ENCODE data around the gene ACKR1. TPM values are rescaled to one million over a fixed set of nuclear protein-coding genes. Genes with fewer than 3 reads are reported as not detected.

The ACKR1 gene
- total and polyA plus RNA-seq, 2 donors (not counting 1 experiment from before 2014, with no cell fraction given): not detected

DNA sequence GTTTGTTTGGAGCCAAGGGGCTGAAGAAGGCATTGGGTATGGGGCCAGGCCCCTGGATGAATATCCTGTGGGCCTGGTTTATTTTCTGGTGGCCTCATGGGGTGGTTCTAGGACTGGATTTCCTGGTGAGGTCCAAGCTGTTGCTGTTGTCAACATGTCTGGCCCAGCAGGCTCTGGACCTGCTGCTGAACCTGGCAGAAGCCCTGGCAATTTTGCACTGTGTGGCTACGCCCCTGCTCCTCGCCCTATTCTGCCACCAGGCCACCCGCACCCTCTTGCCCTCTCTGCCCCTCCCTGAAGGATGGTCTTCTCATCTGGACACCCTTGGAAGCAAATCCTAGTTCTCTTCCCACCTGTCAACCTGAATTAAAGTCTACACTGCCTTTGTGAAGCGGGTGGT is 1.4 kb downstream of the ACKR1 start:
- Histone ChIP-seq H3K79me2 (ENCODE audit: control insufficient read depth, insufficient read depth, low read length) (no peaks in the 10 kb centered on the region), H4K20me1 (ENCODE audit: control insufficient read depth, extremely low read depth, insufficient read depth, low read length) (peaks cover 2% of the 10 kb centered on the region), H2AFZ (ENCODE audit: low read length) (no peak overlapping the region), H3K4me2 (ENCODE audit: extremely low read depth, insufficient read depth, low read length) (no peak overlapping the region), H3K9ac (ENCODE audit: insufficient read depth, low read length) (no peak overlapping the region), H3K9me3 (ENCODE audit: control insufficient read depth, insufficient read depth, low read depth, low read length) (no peaks in the 10 kb centered on the region), H3K36me3 (ENCODE audit: control insufficient read depth, insufficient read depth, low read length) (no peaks in the 10 kb centered on the region), H3K4me3 (replicated peaks in 1 of 4; ENCODE audit: control extremely low read depth in 1 of 4, insufficient read depth in 1 of 4, low read depth in 3 of 4, low read length in 4 of 4) (no peak overlapping the region), H3K27me3 (ENCODE audit: control insufficient read depth, insufficient read depth, low read length) (peaks cover 2% of the 10 kb centered on the region), H3K4me1 (ENCODE audit: control insufficient read depth, extremely low read depth, insufficient read depth, low read length) (no peaks in the 10 kb centered on the region), H3K27ac (ENCODE audit: insufficient read depth, low read length) (no peak overlapping the region)
- TF ChIP-seq CTCF (conservative IDR thresholded peaks at IDR 0.05 in 1 of 2, IDR thresholded peaks at IDR 0.05 in 1 of 2; ENCODE audit: low read depth in 1 of 2, low read length in 2 of 2) (no peak), EZH2 (IDR thresholded peaks at IDR 0.05; ENCODE audit: low read length, missing control alignments) (no peak)
- no peak for DNase-seq (ENCODE audit: low read depth in 2 of 2)

GRCh38 chr1:159207080-159207479 is 2.4 kb downstream of the ACKR1 start:
- H3K4me2 ChIP-seq (ENCODE audit: extremely low read depth, insufficient read depth, low read length): no peak overlapping the region
- H3K27ac ChIP-seq (ENCODE audit: insufficient read depth, low read length): no peak overlapping the region
- no peak overlapping the region for H2AFZ ChIP-seq (ENCODE audit: low read length)
- H3K4me1 ChIP-seq (ENCODE audit: control insufficient read depth, extremely low read depth, insufficient read depth, low read length): no peaks in the 10 kb centered on the region
- H3K79me2 ChIP-seq (ENCODE audit: control insufficient read depth, insufficient read depth, low read length): no peaks in the 10 kb centered on the region
- H3K9ac ChIP-seq (ENCODE audit: insufficient read depth, low read length): no peak overlapping the region
- H3K36me3 ChIP-seq (ENCODE audit: control insufficient read depth, insufficient read depth, low read length): no peaks in the 10 kb centered on the region
- peaks cover 2% of the 10 kb centered on the region for H3K27me3 ChIP-seq (ENCODE audit: control insufficient read depth, insufficient read depth, low read length)
- no peak overlapping the region for H3K4me3 ChIP-seq (replicated peaks in 1 of 4; ENCODE audit: control extremely low read depth in 1 of 4, insufficient read depth in 1 of 4, low read depth in 3 of 4, low read length in 4 of 4)
- no peak for TF ChIP-seq CTCF (conservative IDR thresholded peaks at IDR 0.05 in 1 of 2, IDR thresholded peaks at IDR 0.05 in 1 of 2; ENCODE audit: low read depth in 1 of 2, low read length in 2 of 2)
- TF ChIP-seq EZH2 (IDR thresholded peaks at IDR 0.05; ENCODE audit: low read length, missing control alignments): no peak
- DNase-seq (ENCODE audit: low read depth in 2 of 2): no peak
- peaks cover 2% of the 10 kb centered on the region for H4K20me1 ChIP-seq (ENCODE audit: control insufficient read depth, extremely low read depth, insufficient read depth, low read length)
- no peaks in the 10 kb centered on the region for H3K9me3 ChIP-seq (ENCODE audit: control insufficient read depth, insufficient read depth, low read depth, low read length)

- no peak for DNase-seq (ENCODE audit: low read depth in 2 of 2)
- TF ChIP-seq EZH2 (IDR thresholded peaks at IDR 0.05; ENCODE audit: low read length, missing control alignments) (no peak), CTCF (conservative IDR thresholded peaks at IDR 0.05 in 1 of 2, IDR thresholded peaks at IDR 0.05 in 1 of 2; ENCODE audit: low read depth in 1 of 2, low read length in 2 of 2) (no peak)
- no peak overlapping the region for H3K9ac ChIP-seq (ENCODE audit: insufficient read depth, low read length)
- H3K79me2 ChIP-seq (ENCODE audit: control insufficient read depth, insufficient read depth, low read length): no peaks in the 10 kb centered on the region
- H3K9me3 ChIP-seq (ENCODE audit: control insufficient read depth, insufficient read depth, low read depth, low read length): no peaks in the 10 kb centered on the region
- H2AFZ ChIP-seq (ENCODE audit: low read length): no peak overlapping the region
- no peak overlapping the region for H3K27ac ChIP-seq (ENCODE audit: insufficient read depth, low read length)
- H3K27me3 ChIP-seq (ENCODE audit: control insufficient read depth, insufficient read depth, low read length): peaks cover 2% of the 10 kb centered on the region
- H3K4me2 ChIP-seq (ENCODE audit: extremely low read depth, insufficient read depth, low read length): no peak overlapping the region
- no peak overlapping the region for H3K4me3 ChIP-seq (replicated peaks in 1 of 4; ENCODE audit: control extremely low read depth in 1 of 4, insufficient read depth in 1 of 4, low read depth in 3 of 4, low read length in 4 of 4)
- H3K36me3 ChIP-seq (ENCODE audit: control insufficient read depth, insufficient read depth, low read length): no peaks in the 10 kb centered on the region
- peaks cover 2% of the 10 kb centered on the region for H4K20me1 ChIP-seq (ENCODE audit: control insufficient read depth, extremely low read depth, insufficient read depth, low read length)
- no peaks in the 10 kb centered on the region for H3K4me1 ChIP-seq (ENCODE audit: control insufficient read depth, extremely low read depth, insufficient read depth, low read length)
Observed at GRCh38 chr1:159207774-159208173, 3.1 kb downstream of the ACKR1 start.

Measured in fibroblast of lung (primary cell).